ENCODE measurements around the gene RUFY3.

- TF ChIP-seq NRF1 (conservative IDR thresholded peaks at IDR 0.05 in 1 of 2, IDR thresholded peaks at IDR 0.05 in 1 of 2): no peak
- no peak for TF ChIP-seq NCOA1 (IDR thresholded peaks at IDR 0.05; ENCODE audit: low read depth)
- TF ChIP-seq FOXJ3 (CRISPR knock-in tag; IDR thresholded peaks at IDR 0.05): no peak
- TF ChIP-seq ETS1 (conservative IDR thresholded peaks at IDR 0.05; ENCODE audit: control insufficient read depth, low read depth, low read length): no peak
- TF ChIP-seq PBX2 (CRISPR knock-in tag; IDR thresholded peaks at IDR 0.05; ENCODE audit: low read depth): no peak
- no peak for TF ChIP-seq PBX2 (tag; conservative IDR thresholded peaks at IDR 0.05; ENCODE audit: low read depth)
- no peak for TF ChIP-seq PHF20 (IDR thresholded peaks at IDR 0.05; ENCODE audit: partially characterized antibody)
- no peak for TF ChIP-seq HDAC1 (IDR thresholded peaks at IDR 0.05)
- TF ChIP-seq CTCF (IDR thresholded peaks at IDR 0.05 in 2 of 3, conservative IDR thresholded peaks at IDR 0.05 in 1 of 3; ENCODE audit: insufficient read depth in 2 of 3, low read depth in 1 of 3, low read length in 3 of 3): no peak
- no peak for TF ChIP-seq EHMT2 (IDR thresholded peaks at IDR 0.05)
- no peak for TF ChIP-seq POLR2AphosphoS5 (IDR thresholded peaks at IDR 0.05; ENCODE audit: control insufficient read depth, insufficient read depth, low read depth, low read length)
- TF ChIP-seq SOX6 (IDR thresholded peaks at IDR 0.05): no peak
- TF ChIP-seq, protein P1, sequence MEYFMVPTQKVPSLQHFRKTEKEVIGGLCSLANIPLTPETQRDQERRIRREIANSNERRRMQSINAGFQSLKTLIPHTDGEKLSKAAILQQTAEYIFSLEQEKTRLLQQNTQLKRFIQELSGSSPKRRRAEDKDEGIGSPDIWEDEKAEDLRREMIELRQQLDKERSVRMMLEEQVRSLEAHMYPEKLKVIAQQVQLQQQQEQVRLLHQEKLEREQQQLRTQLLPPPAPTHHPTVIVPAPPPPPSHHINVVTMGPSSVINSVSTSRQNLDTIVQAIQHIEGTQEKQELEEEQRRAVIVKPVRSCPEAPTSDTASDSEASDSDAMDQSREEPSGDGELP (CRISPR knock-in tag; IDR thresholded peaks at IDR 0.05; ENCODE audit: borderline replicate concordance): no peak
- no peak for TF ChIP-seq POLR2A (conservative IDR thresholded peaks at IDR 0.05)
Observed at GRCh38 chr4:70678383-70678999, 43.3 kb upstream of the RUFY3 start.

All from K562 (cell line).